Heart left ventricle (tissue), 13 donors: ENCODE data around the gene ZNF627.

ENCODE experiments used
- CTCF ChIP-seq, 12 donors: fragments of 200-600 bp; sonication (generic) in 4 of 12; IDR thresholded peaks; one replicate each; pipeline versions ENCODE4 v1.5.0 to v1.8.0; 2018 to 2022; ENCODE audit warnings: antibody characterized with exemption in 12 of 12, mild to moderate bottlenecking in 5 of 12
- POLR2A ChIP-seq, 2 donors: fragments of 450-650 bp; IDR thresholded peaks; one replicate each; pipeline ENCODE4 v1.6.1; 2017; ENCODE audit warnings: antibody characterized with exemption in 2 of 2, mild to moderate bottlenecking in 2 of 2, moderate library complexity in 2 of 2
- donor health status: ischemic (EF 13 %, LVEDD 7.1; RV severe dilation, severe dysfunction).
- donor health status: DM: no; HTN: yes; CAD: no.
- donor health status: DM: no; HTN: no; CAD: no.
- donor health status: ischemic (EF 25% LVEDD 6.9; RV normal size, moderate dysfunction).
- donor health status: ischemic (EF 25% LVEDD 5.7; RV mildly dilated, moderate dysfunction).
- donor health status: ischemic (EF 35%, LVEDD 5.7; RV mildly dilated, moderate dysfunction).
- donor health status: nonischemic (EF 11% LVEDD 7.7; RV severe dilation, severe dysfunction).
- donor health status: DM: yes; HTN: yes; CAD: no.
- donor health status: PGD.
- donor health status: ischemic (EF 29% LVEDD 5.4; RV normal size, mild dysfunction).
- donor health status: nonischemic (EF 23%, LVEDD 6.1; RV moderate dilation, normal function).

- TF ChIP-seq POLR2A (IDR thresholded peaks at IDR 0.05) (no peak), CTCF (IDR thresholded peaks at IDR 0.05) (peak in 9 of 12 donors; percentile 6 to 29 (median 17))
Observed at GRCh38 chr19:11659612-11660011, 62.3 kb downstream of the ZNF627 start.
